Measurements from ENCODE around the gene LIN7B. TPM values are rescaled to one million over a fixed set of nuclear protein-coding genes. Genes with fewer than 3 reads are reported as not detected.
A peak's percentile ranks its signal among the peaks of the same experiment; 100 is the strongest.

The LIN7B gene
- total RNA-seq, 1 donor from 2014 or later: 9.8 TPM

DNA sequence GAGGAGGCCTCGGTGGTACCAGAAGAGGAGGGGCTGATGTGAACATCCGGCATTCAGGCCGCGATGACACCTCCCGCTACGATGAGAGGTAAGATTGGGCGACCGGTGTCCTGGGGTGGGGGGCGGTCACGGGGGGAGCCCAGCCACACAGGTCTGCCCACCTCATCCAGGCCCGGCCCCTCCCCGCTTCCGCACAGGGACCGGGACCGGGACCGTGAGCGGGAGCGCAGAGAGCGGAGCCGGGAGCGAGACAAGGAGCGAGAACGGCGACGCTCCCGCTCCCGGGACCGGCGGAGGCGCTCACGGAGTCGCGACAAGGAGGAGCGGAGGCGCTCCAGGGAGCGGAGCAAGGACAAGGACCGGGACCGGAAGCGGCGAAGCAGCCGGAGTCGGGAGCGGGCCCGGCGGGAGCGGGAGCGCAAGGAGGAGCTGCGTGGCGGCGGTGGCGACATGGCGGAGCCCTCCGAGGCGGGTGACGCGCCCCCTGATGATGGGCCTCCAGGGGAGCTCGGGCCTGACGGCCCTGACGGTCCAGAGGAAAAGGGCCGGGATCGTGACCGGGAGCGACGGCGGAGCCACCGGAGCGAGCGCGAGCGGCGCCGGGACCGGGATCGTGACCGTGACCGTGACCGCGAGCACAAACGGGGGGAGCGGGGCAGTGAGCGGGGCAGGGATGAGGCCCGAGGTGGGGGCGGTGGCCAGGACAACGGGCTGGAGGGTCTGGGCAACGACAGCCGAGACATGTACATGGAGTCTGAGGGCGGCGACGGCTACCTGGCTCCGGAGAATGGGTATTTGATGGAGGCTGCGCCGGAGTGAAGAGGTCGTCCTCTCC lies 6.3 kb upstream of the LIN7B start:
- H3K4me3 Mint-ChIP-seq: no peak overlapping the region
- H3K27ac Mint-ChIP-seq: no peak overlapping the region
- H3K36me3 Mint-ChIP-seq: peaks cover 19% of the 10 kb centered on the region
- TF ChIP-seq, protein P1, sequence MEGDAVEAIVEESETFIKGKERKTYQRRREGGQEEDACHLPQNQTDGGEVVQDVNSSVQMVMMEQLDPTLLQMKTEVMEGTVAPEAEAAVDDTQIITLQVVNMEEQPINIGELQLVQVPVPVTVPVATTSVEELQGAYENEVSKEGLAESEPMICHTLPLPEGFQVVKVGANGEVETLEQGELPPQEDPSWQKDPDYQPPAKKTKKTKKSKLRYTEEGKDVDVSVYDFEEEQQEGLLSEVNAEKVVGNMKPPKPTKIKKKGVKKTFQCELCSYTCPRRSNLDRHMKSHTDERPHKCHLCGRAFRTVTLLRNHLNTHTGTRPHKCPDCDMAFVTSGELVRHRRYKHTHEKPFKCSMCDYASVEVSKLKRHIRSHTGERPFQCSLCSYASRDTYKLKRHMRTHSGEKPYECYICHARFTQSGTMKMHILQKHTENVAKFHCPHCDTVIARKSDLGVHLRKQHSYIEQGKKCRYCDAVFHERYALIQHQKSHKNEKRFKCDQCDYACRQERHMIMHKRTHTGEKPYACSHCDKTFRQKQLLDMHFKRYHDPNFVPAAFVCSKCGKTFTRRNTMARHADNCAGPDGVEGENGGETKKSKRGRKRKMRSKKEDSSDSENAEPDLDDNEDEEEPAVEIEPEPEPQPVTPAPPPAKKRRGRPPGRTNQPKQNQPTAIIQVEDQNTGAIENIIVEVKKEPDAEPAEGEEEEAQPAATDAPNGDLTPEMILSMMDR (IDR thresholded peaks at IDR 0.05; ENCODE audit: unreplicated experiment): no peak
- no peak for DNase-seq (ENCODE audit: low spot score in 2 of 2, unreplicated experiment in 2 of 2)
- no peaks in the 10 kb centered on the region for H3K9me3 Mint-ChIP-seq
- no peaks in the 10 kb centered on the region for H3K27me3 Mint-ChIP-seq (ENCODE audit: low read depth)
- H3K4me1 Mint-ChIP-seq: peaks cover 2% of the 10 kb centered on the region

DNA sequence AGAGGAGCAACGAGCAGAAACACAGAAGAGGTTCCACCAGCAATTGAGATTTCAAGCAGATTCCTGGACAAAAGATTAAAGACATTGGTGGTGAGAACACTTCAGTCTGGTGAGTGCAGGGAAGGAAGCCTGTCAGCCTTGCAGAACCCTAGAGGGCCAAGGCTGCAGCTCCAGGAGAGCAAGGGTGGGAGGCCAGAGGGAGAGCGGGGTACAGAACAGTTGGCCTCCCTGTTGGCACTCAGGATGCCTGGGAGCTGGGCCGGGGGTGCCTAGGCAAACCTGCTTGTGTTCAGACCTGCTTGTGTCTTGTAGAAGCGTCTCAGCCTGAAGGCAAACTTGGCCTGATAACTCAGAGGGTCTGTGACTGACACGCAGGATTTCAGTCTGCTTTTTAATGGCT lies 5.1 kb upstream of the LIN7B start:
- H3K4me3 Mint-ChIP-seq: no peak overlapping the region
- no peaks in the 10 kb centered on the region for H3K27me3 Mint-ChIP-seq (ENCODE audit: low read depth)
- H3K4me1 Mint-ChIP-seq: peaks cover 10% of the 10 kb centered on the region
- peak overlapping the region; percentile 19 for H3K27ac Mint-ChIP-seq
- DNase-seq (ENCODE audit: low spot score in 2 of 2, unreplicated experiment in 2 of 2): no peak
- no peaks in the 10 kb centered on the region for H3K9me3 Mint-ChIP-seq
- peaks cover 19% of the 10 kb centered on the region for H3K36me3 Mint-ChIP-seq
- TF ChIP-seq, protein P1 (IDR thresholded peaks at IDR 0.05; ENCODE audit: unreplicated experiment): no peak

DNA sequence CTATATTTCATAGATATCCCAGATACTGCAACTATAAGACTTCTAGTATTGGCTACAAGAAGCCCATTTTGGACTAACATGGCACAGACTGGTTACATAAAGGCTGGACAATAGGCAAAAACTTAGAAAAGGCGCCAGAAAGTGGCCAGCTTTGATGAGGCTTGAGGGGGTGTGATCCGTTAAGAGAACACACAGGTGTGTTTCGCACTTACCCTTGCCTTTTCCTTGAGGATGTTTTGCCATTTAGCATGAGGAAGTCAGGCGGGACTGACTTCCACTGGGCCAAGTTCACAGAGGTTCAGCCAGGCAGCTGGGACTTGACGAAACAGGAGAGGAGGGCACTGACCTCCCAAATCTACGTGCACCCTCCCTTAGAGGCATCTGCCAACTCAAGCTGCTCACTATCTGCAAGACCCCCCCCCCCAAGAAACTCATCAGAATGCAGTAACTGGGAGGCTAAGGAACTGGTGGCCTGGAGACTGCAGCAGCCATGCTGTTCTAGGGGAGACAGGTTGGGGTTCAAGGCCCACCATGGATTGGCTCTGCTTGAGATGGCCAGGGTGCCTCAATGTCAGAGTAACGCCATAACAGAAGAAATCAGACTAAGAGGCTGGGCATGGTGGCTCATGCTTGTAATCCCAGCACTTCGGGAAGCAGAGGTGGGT lies 4.5 kb upstream of the LIN7B start:
- Mint-ChIP-seq H3K36me3 (peaks cover 18% of the 10 kb centered on the region), H3K27ac (peak overlapping the region; percentile 19), H3K27me3 (ENCODE audit: low read depth) (no peaks in the 10 kb centered on the region), H3K4me1 (peaks cover 11% of the 10 kb centered on the region), H3K9me3 (no peaks in the 10 kb centered on the region), H3K4me3 (no peak overlapping the region)
- no peak for DNase-seq (ENCODE audit: low spot score in 2 of 2, unreplicated experiment in 2 of 2)
- TF ChIP-seq, protein P1 (IDR thresholded peaks at IDR 0.05; ENCODE audit: unreplicated experiment): no peak

DNA sequence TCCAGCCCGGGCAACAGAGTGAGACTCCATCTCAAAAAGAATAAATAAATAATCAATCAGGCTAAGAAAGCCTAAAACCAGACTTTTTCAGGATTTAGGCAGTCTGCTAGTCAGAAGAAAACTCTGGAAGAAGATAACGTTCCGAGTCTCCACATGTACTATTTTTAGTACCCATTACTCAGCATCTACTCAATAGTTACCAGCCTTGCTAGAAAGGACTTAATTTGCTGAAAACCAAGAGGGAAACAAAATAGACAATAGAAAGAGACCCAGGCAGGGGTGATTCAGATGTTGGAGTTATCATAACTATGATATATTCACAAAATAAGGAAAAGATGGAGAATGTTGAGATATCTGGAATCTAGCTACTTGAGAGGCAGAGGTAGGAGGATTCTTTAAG lies 3.6 kb upstream of the LIN7B start:
- H3K27me3 Mint-ChIP-seq (ENCODE audit: low read depth): no peaks in the 10 kb centered on the region
- H3K9me3 Mint-ChIP-seq: no peaks in the 10 kb centered on the region
- H3K4me3 Mint-ChIP-seq: no peak overlapping the region
- H3K36me3 Mint-ChIP-seq: peaks cover 12% of the 10 kb centered on the region
- TF ChIP-seq, protein P1 (IDR thresholded peaks at IDR 0.05; ENCODE audit: unreplicated experiment): no peak
- peaks cover 15% of the 10 kb centered on the region for H3K4me1 Mint-ChIP-seq
- H3K27ac Mint-ChIP-seq: no peak overlapping the region
- DNase-seq (ENCODE audit: low spot score in 2 of 2, unreplicated experiment in 2 of 2): no peak

DNA sequence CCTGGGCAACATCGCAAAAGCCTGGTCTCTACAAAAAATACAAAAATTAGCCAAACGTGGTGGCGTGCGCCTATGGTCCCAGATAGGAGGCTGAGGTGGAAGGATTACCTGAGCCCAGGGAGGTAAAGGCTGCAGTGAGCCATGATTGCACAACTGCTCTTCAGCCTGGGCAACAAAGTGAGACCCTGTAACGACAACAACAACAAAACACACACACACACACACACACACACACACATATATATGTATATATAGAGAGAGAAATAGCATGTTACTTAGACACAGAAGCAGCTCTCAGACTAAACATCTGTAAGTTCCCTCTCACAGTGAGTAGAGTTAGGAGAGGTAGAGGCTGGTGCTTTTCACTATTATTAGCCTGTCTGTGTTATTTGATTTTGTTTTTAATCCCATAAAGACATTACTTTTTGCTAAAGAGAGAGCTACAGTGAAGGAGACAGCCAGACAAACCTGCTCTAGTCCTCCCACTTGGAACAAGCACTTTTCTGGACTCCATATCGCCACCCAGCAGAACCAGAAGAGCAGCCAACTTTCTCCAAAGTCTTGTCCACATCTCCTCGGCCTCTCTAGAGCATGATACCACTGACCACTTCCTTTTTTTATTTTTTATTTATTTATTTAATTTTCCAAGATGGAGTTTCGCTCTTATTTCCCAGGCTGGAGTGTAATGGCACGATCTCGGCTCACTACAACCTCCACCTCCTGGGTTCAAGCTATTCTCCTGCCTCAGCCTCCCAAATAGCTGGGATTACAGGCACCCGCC lies 2.8 kb upstream of the LIN7B start:
- DNase-seq (ENCODE audit: low spot score in 2 of 2, unreplicated experiment in 2 of 2): no peak
- no peaks in the 10 kb centered on the region for H3K27me3 Mint-ChIP-seq (ENCODE audit: low read depth)
- peaks cover 10% of the 10 kb centered on the region for H3K36me3 Mint-ChIP-seq
- peaks cover 15% of the 10 kb centered on the region for H3K4me1 Mint-ChIP-seq
- TF ChIP-seq, protein P1 (IDR thresholded peaks at IDR 0.05; ENCODE audit: unreplicated experiment): no peak
- no peak overlapping the region for H3K27ac Mint-ChIP-seq
- H3K9me3 Mint-ChIP-seq: no peaks in the 10 kb centered on the region
- H3K4me3 Mint-ChIP-seq: peak overlapping the region; percentile 2

Measured in mesothelial cell of epicardium (in vitro differentiated cells).